ENCODE results near the gene NAPB. TPM values are rescaled to one million over a fixed set of nuclear protein-coding genes. Genes with fewer than 3 reads are reported as not detected.

Gene NAPB
- total and polyA plus RNA-seq, 2 donors: 9.7 to 32.3 TPM

- no peaks in the 10 kb centered on the region for H3K36me3 ChIP-seq (ENCODE audit: insufficient read depth)
- WGBS: 83% methylated on average over 9 of the region's 9 CpGs
These were observed 3.8 kb upstream of the NAPB start for GRCh38 chr20:23425129-23425528.

GRCh38 chr20:23419995-23420901 lies 1.0 kb downstream of the NAPB start:
- Histone ChIP-seq H3K4me3 (ENCODE audit: low read depth, low read length) (peak overlapping the region; percentile 92), H3K27ac (ENCODE audit: low read depth) (peak overlapping the region; percentile 84), H3K4me1 (ENCODE audit: insufficient read depth) (no peaks in the 10 kb centered on the region), H3K36me3 (ENCODE audit: insufficient read depth) (no peaks in the 10 kb centered on the region)
- WGBS: under 1% methylated on average over 58 of the region's 58 CpGs
- DNase-seq (ENCODE audit: extremely low spot score): no peak

More at GRCh38 chr20:23425129-23425528, 3.8 kb upstream of the NAPB start:
- no peak overlapping the region for H3K27ac ChIP-seq (ENCODE audit: low read depth)
- no peak overlapping the region for H3K4me3 ChIP-seq (ENCODE audit: low read depth, low read length)
- no peak for DNase-seq (ENCODE audit: extremely low spot score)
- no peaks in the 10 kb centered on the region for H3K4me1 ChIP-seq (ENCODE audit: insufficient read depth)

- no peaks in the 10 kb centered on the region for H3K4me1 ChIP-seq (ENCODE audit: insufficient read depth)
- 28% methylated on average over 5 of the region's 5 CpGs for WGBS
- H3K27ac ChIP-seq (ENCODE audit: low read depth): peak overlapping the region; percentile 38
- peak overlapping the region; percentile 92 for H3K4me3 ChIP-seq (ENCODE audit: low read depth, low read length)
- H3K36me3 ChIP-seq (ENCODE audit: insufficient read depth): no peaks in the 10 kb centered on the region
- no peak for DNase-seq (ENCODE audit: extremely low spot score)
These were observed 1.7 kb downstream of the NAPB start for GRCh38 chr20:23419657-23419994.

DNA sequence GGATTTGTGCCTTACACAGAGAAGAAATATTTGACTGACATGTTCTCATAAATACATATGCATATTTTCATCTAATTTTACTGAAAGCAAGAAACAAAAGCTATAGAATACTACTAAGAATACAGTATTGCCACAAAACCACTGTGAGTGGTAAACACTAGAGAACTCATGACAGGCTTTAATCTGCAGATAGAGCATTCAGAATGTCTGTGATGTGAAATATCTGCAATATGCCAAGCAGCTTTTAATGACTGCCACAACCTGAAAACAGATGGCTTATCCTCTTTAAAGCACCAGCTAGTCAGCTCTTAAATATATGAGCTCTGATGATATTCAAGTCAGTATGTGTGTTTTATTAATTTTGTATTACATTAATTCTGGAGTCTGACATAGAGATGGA lies 3.4 kb downstream of the NAPB start:
- no peak for DNase-seq (ENCODE audit: extremely low spot score)
- no peak overlapping the region for H3K27ac ChIP-seq (ENCODE audit: low read depth)
- H3K36me3 ChIP-seq (ENCODE audit: insufficient read depth): no peaks in the 10 kb centered on the region
- no peak overlapping the region for H3K4me3 ChIP-seq (ENCODE audit: low read depth, low read length)
- H3K4me1 ChIP-seq (ENCODE audit: insufficient read depth): no peaks in the 10 kb centered on the region

- 80% methylated on average over 6 of the region's 6 CpGs for WGBS
- H3K4me1 ChIP-seq (ENCODE audit: insufficient read depth): no peaks in the 10 kb centered on the region
These were observed 5.2 kb downstream of the NAPB start for GRCh38 chr20:23415959-23416583.

DNA sequence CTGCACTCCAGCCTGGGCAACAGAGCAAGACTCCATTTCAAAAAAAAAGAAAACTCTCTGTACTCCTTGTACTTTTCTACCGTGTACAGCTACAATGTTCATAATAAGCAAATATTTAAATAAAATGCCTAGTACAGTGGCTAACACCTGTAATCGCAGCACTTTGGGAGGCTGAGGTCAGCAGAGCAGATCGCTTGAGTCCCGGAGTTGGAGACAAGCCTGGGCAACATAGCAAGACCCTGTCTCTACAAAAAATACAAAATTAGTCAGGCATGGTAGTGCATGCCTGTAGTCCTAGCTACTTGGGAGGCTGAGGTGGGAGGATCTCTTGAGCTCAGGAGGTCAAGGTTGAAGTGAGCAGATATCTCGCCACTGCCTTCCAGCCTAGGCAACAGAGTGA lies 5.7 kb downstream of the NAPB start:
- H3K36me3 ChIP-seq (ENCODE audit: insufficient read depth): no peaks in the 10 kb centered on the region
- DNase-seq (ENCODE audit: extremely low spot score): no peak
- no peak overlapping the region for H3K4me3 ChIP-seq (ENCODE audit: low read depth, low read length)
- H3K27ac ChIP-seq (ENCODE audit: low read depth): no peak overlapping the region
- no peaks in the 10 kb centered on the region for H3K4me1 ChIP-seq (ENCODE audit: insufficient read depth)
- WGBS: 89% methylated on average over 5 of the region's 5 CpGs

More at GRCh38 chr20:23415959-23416583, 5.2 kb downstream of the NAPB start:
- Histone ChIP-seq H3K4me3 (ENCODE audit: low read depth, low read length) (no peak overlapping the region), H3K36me3 (ENCODE audit: insufficient read depth) (no peaks in the 10 kb centered on the region), H3K27ac (ENCODE audit: low read depth) (no peak overlapping the region)
- no peak for DNase-seq (ENCODE audit: extremely low spot score)

- no peak overlapping the region for H3K4me3 ChIP-seq (ENCODE audit: low read depth, low read length)
- H3K36me3 ChIP-seq (ENCODE audit: insufficient read depth): no peaks in the 10 kb centered on the region
- H3K27ac ChIP-seq (ENCODE audit: low read depth): no peak overlapping the region
- no peaks in the 10 kb centered on the region for H3K4me1 ChIP-seq (ENCODE audit: insufficient read depth)
- WGBS: 78% methylated on average over 1 of the region's 1 CpG
- no peak for DNase-seq (ENCODE audit: extremely low spot score)
These were observed 6.6 kb downstream of the NAPB start for GRCh38 chr20:23414526-23415188.

GRCh38 chr20:23413862-23414422 lies 7.3 kb downstream of the NAPB start:
- no peak overlapping the region for H3K4me3 ChIP-seq (ENCODE audit: low read depth, low read length)
- H3K27ac ChIP-seq (ENCODE audit: low read depth): no peak overlapping the region
- H3K4me1 ChIP-seq (ENCODE audit: insufficient read depth): no peaks in the 10 kb centered on the region
- no peak for DNase-seq (ENCODE audit: extremely low spot score)
- no peaks in the 10 kb centered on the region for H3K36me3 ChIP-seq (ENCODE audit: insufficient read depth)
- 96% methylated on average over 3 of the region's 3 CpGs for WGBS

- Histone ChIP-seq H3K27ac (ENCODE audit: low read depth) (no peak overlapping the region), H3K4me3 (ENCODE audit: low read depth, low read length) (no peak overlapping the region), H3K4me1 (ENCODE audit: insufficient read depth) (no peaks in the 10 kb centered on the region), H3K36me3 (ENCODE audit: insufficient read depth) (no peaks in the 10 kb centered on the region)
- WGBS: 65% methylated on average over 1 of the region's 1 CpG
- DNase-seq (ENCODE audit: extremely low spot score): no peak
These were observed 9.3 kb downstream of the NAPB start for GRCh38 chr20:23412026-23412425.

DNA sequence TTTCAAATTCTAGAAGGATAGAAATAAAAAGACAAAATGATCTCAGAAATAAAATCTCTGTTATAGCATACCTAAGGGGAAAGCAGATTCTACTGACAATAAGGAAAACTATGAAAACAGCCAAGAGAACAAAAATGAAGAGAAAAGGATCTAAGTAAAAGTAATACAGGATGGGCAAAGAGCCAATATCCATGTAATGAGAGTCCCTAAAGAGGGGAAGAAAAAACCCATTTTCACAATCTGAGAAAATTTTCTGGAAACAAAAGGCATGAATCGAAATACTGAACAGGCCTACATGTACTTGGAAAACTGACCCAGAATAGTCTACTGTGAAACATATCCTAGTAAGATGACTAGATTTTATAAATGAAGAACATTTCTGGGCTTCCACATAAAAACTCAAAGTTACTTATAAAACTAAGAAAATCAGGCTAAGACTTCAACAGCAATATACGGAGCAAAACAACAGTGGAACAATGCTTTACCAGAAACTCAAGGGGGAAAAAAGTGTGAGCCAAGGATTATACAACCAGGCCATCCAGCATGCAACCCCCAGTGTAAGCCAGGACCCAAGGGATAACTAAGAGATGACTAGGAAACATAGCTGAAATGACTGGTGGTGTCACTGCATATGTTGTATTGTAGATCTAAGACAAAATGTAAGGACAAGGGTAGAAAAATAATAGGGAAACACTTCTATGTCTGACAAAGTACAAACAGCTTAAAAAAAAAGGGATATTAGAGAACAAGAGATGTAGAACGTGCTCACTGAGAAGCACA lies 10.2 kb downstream of the NAPB start:
- Histone ChIP-seq H3K4me1 (ENCODE audit: insufficient read depth) (no peaks in the 10 kb centered on the region), H3K27ac (ENCODE audit: low read depth) (no peak overlapping the region), H3K36me3 (ENCODE audit: insufficient read depth) (no peaks in the 10 kb centered on the region), H3K4me3 (ENCODE audit: low read depth, low read length) (no peak overlapping the region)
- WGBS: 90% methylated on average over 3 of the region's 3 CpGs
- no peak for DNase-seq (ENCODE audit: extremely low spot score)

- DNase-seq (ENCODE audit: extremely low spot score): no peak
- no peaks in the 10 kb centered on the region for H3K36me3 ChIP-seq (ENCODE audit: insufficient read depth)
- H3K4me1 ChIP-seq (ENCODE audit: insufficient read depth): no peaks in the 10 kb centered on the region
- no peak overlapping the region for H3K27ac ChIP-seq (ENCODE audit: low read depth)
- no peak overlapping the region for H3K4me3 ChIP-seq (ENCODE audit: low read depth, low read length)
- WGBS: 92% methylated on average over 3 of the region's 3 CpGs
These were observed 11.5 kb downstream of the NAPB start for GRCh38 chr20:23409800-23410199.

DNA sequence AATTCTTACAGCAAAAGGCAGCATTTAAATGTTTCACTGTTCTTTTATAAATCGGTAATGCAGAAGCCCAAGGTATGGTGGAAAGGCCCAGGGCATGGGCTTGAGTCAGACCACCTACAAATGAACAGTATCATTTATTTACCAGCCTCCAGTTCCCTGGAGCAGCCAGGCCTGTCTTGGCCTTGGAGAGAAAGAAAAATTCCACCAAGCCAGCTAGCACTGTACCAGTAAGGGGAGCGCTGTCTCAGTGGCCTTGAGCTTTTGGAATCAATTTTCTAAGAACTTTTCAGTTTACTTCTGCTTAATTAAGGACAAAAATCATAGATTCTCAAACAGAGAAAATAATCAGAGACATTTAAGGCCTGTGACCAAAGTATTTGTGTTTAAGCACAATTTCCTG lies 12.3 kb downstream of the NAPB start:
- DNase-seq (ENCODE audit: extremely low spot score): no peak
- Histone ChIP-seq H3K27ac (ENCODE audit: low read depth) (no peak overlapping the region), H3K4me1 (ENCODE audit: insufficient read depth) (no peaks in the 10 kb centered on the region), H3K4me3 (ENCODE audit: low read depth, low read length) (no peak overlapping the region), H3K36me3 (ENCODE audit: insufficient read depth) (no peaks in the 10 kb centered on the region)
- 95% methylated on average over 2 of the region's 2 CpGs for WGBS

DNA sequence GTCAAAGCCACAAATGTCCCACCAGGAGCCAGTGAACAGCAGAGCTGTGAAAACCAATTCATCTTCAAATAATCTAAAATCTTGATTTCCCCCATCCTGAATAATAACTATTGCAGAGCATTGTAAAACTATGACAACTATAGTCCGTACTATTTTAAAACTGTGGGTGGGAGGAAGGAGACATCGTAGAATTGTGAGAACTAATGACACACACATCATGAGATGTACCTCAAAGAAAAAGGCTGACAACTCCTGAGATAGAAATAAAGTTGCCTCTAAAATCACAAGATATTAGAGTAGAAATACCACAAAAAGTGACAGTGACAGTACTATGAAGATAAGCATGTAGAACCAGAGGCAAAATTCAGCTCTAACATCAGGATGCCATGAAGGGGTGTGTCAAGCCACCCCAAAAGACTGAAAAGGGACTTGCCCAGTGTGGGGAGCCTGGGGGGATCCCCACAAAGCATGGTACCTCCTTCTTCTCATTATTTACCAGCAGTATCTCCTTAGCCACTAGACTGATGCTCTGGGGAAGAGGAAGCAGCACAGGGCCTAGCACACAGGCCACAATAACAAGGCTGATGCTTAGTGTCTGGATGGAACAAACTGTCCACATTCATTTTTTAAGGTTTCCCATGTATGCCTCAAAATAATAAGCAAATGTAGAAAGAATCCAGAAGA lies 13.4 kb downstream of the NAPB start:
- 91% methylated on average over 2 of the region's 2 CpGs for WGBS
- no peak overlapping the region for H3K27ac ChIP-seq (ENCODE audit: low read depth)
- no peaks in the 10 kb centered on the region for H3K36me3 ChIP-seq (ENCODE audit: insufficient read depth)
- no peak overlapping the region for H3K4me3 ChIP-seq (ENCODE audit: low read depth, low read length)
- no peaks in the 10 kb centered on the region for H3K4me1 ChIP-seq (ENCODE audit: insufficient read depth)
- no peak for DNase-seq (ENCODE audit: extremely low spot score)
